DOHH2 (cell line): ENCODE results near the gene CDH16.

Experiments used
- H3F3A ChIP-seq: fragments of 200-600 bp; sonication (generic), shearing (Covaris generic); 2 replicates; pipeline ENCODE4 v1.6.0; 2016; ENCODE audit warnings: antibody characterized with exemption, mild to moderate bottlenecking; ENCODE audit not compliant: control insufficient read depth, insufficient read depth
- H3K27ac ChIP-seq: fragments of 200-600 bp; sonication (generic); 2 replicates; pipeline ENCODE4 v1.5.1; 2014; ENCODE audit warnings: low read depth, mild to moderate bottlenecking, low read length, moderate library complexity
- H3K27me3 ChIP-seq: fragments of 200-600 bp; sonication (generic); 2 replicates; pipeline ENCODE4 v1.6.1; 2014; ENCODE audit warnings: mild to moderate bottlenecking, low read length, mixed read lengths; ENCODE audit not compliant: control insufficient read depth
- H3K36me3 ChIP-seq: fragments of 200-600 bp; sonication (generic); 2 replicates; pipeline ENCODE4 v1.6.1; 2014; ENCODE audit warnings: mild to moderate bottlenecking, low read length, moderate library complexity, mixed read lengths; ENCODE audit not compliant: control insufficient read depth
- H3K4me1 ChIP-seq: fragments of 200-600 bp; sonication (generic); 2 replicates; pipeline ENCODE4 v1.6.1; 2014; ENCODE audit warnings: mild to moderate bottlenecking, low read length, mixed read lengths; ENCODE audit not compliant: control insufficient read depth
- H3K4me2 ChIP-seq: fragments of 200-600 bp; sonication (generic); 2 replicates; pipeline ENCODE4 v1.6.0; 2014; ENCODE audit warnings: mild to moderate bottlenecking, low read length, moderate library complexity
- H3K4me3 ChIP-seq: fragments of 200-600 bp; sonication (generic); 2 replicates; pipeline ENCODE4 v1.5.1; 2014; ENCODE audit warnings: mild to moderate bottlenecking, low read length, mixed read lengths
- H3K79me2 ChIP-seq: fragments of 200-600 bp; sonication (generic); 2 replicates; pipeline ENCODE4 v1.6.1; 2014; ENCODE audit warnings: mild to moderate bottlenecking, low read length, mixed read lengths; ENCODE audit not compliant: control insufficient read depth
- H3K9me2 ChIP-seq: fragments of 200-600 bp; sonication (generic); replicated peaks from 2 replicates; pipeline ENCODE4 v1.6.1; 2014; ENCODE audit warnings: mild to moderate bottlenecking, low read length, mixed read lengths; ENCODE audit not compliant: control insufficient read depth
- H3K9me3 ChIP-seq: fragments of 200-600 bp; sonication (generic); 2 replicates; pipeline ENCODE4 v1.6.1; 2014; ENCODE audit warnings: antibody characterized with exemption, low read length, mixed read lengths; ENCODE audit not compliant: control insufficient read depth, insufficient read depth
- H4K20me1 ChIP-seq: fragments of 200-600 bp; sonication (generic); 2 replicates; pipeline ENCODE4 v1.6.0; 2014; ENCODE audit warnings: low read depth, mild to moderate bottlenecking, antibody characterized with exemption, low read length, moderate library complexity; ENCODE audit not compliant: control insufficient read depth, insufficient read depth
- EZH2phosphoT487 ChIP-seq: fragments of 200-600 bp; sonication (generic); IDR thresholded peaks from 2 replicates; pipeline ENCODE4 v1.6.1; 2017; ENCODE audit warnings: borderline replicate concordance, mild to moderate bottlenecking, antibody characterized with exemption, low read length, moderate library complexity, mixed read lengths
- TF ChIP-seq, protein P1 (sequence below): fragments of 200-600 bp; sonication (generic); IDR thresholded peaks from one replicate; pipeline ENCODE4 v1.5.1; 2014; ENCODE audit warnings: antibody characterized with exemption, mild to moderate bottlenecking, low read depth, low read length; ENCODE audit not compliant: poor library complexity, severe bottlenecking

Gene CDH16

DNA sequence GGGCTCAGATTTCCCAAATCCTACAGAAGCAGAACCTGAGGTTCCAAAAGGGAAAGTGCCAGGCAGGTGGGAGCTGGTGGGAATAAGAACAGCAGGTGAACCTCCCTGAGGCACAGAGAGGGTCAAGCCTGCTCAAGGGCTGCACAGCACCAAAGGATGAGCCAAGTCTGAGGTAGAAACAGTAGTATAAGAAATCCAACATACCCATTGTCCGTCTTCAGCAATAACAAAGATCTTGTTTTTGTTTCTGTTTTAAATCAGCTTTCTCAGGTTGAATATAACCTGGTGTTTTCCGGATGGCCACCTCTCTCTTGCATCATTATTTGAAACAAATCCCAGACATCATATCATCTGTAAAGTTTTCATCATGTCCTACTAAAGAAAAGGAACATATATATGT lies 31.8 kb upstream of the CDH16 start:
- Histone ChIP-seq H3K4me3 (no peak overlapping the region), H3K9me3 (no peaks in the 10 kb centered on the region), H3K79me2 (no peaks in the 10 kb centered on the region), H3K9me2 (no peaks in the 10 kb centered on the region), H3F3A (no peaks in the 10 kb centered on the region), H4K20me1 (no peaks in the 10 kb centered on the region), H3K4me1 (peaks cover 18% of the 10 kb centered on the region), H3K36me3 (no peaks in the 10 kb centered on the region), H3K4me2 (no peak overlapping the region), H3K27me3 (peaks cover 48% of the 10 kb centered on the region), H3K27ac (no peak overlapping the region)
- TF ChIP-seq, protein P1, sequence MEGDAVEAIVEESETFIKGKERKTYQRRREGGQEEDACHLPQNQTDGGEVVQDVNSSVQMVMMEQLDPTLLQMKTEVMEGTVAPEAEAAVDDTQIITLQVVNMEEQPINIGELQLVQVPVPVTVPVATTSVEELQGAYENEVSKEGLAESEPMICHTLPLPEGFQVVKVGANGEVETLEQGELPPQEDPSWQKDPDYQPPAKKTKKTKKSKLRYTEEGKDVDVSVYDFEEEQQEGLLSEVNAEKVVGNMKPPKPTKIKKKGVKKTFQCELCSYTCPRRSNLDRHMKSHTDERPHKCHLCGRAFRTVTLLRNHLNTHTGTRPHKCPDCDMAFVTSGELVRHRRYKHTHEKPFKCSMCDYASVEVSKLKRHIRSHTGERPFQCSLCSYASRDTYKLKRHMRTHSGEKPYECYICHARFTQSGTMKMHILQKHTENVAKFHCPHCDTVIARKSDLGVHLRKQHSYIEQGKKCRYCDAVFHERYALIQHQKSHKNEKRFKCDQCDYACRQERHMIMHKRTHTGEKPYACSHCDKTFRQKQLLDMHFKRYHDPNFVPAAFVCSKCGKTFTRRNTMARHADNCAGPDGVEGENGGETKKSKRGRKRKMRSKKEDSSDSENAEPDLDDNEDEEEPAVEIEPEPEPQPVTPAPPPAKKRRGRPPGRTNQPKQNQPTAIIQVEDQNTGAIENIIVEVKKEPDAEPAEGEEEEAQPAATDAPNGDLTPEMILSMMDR = no peak

DNA sequence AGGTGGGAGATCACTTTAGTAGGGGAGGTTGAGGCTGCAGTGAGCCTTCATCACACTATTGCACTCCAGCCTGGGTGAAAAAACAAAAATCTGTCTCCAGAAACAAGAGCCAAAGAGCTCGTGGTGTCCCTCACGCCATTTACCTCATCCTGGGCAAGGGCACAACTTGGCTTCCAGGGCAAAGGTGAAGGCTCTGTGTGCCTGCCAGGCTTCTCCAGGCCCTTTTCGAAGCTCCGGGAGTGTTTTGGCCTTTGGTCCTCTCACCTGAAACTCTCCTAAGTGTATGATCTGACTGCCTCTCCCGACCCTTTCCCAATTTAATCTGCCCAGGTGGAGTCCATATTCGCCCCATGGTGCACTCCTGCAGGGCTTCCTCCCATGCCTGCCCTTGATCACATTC lies 30.8 kb upstream of the CDH16 start:
- no peak overlapping the region for H3K4me3 ChIP-seq
- no peaks in the 10 kb centered on the region for H3K9me3 ChIP-seq
- TF ChIP-seq, protein P1 = no peak
- TF ChIP-seq EZH2phosphoT487 = no peak
- H4K20me1 ChIP-seq = no peaks in the 10 kb centered on the region
- H3K79me2 ChIP-seq = no peaks in the 10 kb centered on the region
- H3K9me2 ChIP-seq = no peaks in the 10 kb centered on the region
- peaks cover 48% of the 10 kb centered on the region for H3K27me3 ChIP-seq
- H3K4me2 ChIP-seq = no peak overlapping the region
- H3F3A ChIP-seq = no peaks in the 10 kb centered on the region
- H3K4me1 ChIP-seq = peaks cover 18% of the 10 kb centered on the region
- H3K27ac ChIP-seq = no peak overlapping the region
- no peaks in the 10 kb centered on the region for H3K36me3 ChIP-seq

DNA sequence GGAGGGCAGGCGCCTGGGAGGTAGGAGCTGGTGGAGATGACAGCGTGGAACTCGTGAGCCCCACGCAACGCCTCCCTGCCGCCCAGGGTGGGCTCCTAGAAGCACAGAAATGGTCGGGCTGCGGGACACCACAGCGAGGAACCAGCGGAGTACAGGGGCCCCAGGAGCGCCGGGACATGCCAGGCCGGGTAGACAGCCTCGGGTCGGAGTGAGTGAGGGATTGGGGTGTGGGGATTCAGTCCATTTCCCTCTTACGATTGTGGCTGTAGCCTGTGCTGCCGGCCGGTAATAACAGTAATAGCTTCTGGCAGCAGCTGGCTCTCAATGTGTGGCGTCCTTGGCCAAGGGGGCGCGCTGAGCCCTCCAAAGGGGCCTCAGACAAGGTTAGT lies 30.1 kb upstream of the CDH16 start:
- no peaks in the 10 kb centered on the region for H3F3A ChIP-seq
- no peaks in the 10 kb centered on the region for H3K36me3 ChIP-seq
- no peak overlapping the region for H3K27ac ChIP-seq
- no peaks in the 10 kb centered on the region for H4K20me1 ChIP-seq
- H3K4me3 ChIP-seq = no peak overlapping the region
- TF ChIP-seq EZH2phosphoT487 = peak; percentile 96
- TF ChIP-seq, protein P1 = no peak
- H3K4me1 ChIP-seq = peaks cover 18% of the 10 kb centered on the region
- H3K9me2 ChIP-seq = no peaks in the 10 kb centered on the region
- H3K4me2 ChIP-seq = no peak overlapping the region
- H3K79me2 ChIP-seq = no peaks in the 10 kb centered on the region
- H3K27me3 ChIP-seq = peaks cover 48% of the 10 kb centered on the region
- no peaks in the 10 kb centered on the region for H3K9me3 ChIP-seq

DNA sequence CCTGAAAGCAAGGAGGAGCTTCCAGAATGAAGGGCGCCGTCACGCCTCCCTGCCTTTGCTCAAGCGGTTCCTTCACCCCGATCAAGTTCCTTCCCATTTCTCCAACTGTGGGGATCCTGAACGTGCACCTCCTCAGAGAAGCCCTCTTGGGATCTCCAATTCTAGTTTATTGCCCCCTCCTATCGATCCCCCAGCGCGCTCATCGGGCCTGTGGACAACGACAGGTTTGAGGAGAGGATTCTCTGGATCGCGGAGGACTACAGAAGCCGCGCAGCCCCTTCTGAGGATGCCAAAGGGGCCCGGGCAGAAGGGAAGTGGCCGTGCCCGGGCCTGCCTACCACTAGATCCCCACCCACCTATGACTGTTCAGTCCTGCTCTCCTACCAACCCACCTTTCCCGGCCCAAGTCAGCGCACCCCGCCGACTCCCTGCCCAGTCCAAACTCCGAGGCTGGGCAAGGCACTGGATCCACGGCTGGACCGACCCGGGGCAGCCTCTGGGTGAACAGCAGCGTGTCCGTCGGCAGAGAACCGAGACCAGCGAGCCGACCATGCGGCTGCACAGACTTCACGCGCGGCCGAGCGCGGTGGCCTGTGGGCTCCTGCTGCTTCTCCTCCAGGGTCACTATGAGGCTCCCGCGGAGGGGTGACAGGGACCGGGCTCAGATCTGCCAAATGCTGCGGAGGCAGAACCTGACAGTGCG lies 29.6 kb upstream of the CDH16 start:
- Histone ChIP-seq H3K9me2 (no peaks in the 10 kb centered on the region), H3K4me2 (peak overlapping the region; percentile 78), H3K4me1 (peaks cover 18% of the 10 kb centered on the region), H3K9me3 (no peaks in the 10 kb centered on the region), H3K27ac (no peak overlapping the region), H3K27me3 (peaks cover 44% of the 10 kb centered on the region), H4K20me1 (no peaks in the 10 kb centered on the region), H3K79me2 (no peaks in the 10 kb centered on the region), H3F3A (no peaks in the 10 kb centered on the region), H3K4me3 (peak overlapping the region; percentile 67), H3K36me3 (peaks cover 3% of the 10 kb centered on the region; the same call in 1 of the 2 replicates)
- TF ChIP-seq, protein P1 = no peak
- TF ChIP-seq EZH2phosphoT487 = peak; percentile 67; the same call in 1 of the 2 replicates
